Measurements from ENCODE around the gene RAD51B. TPM values are rescaled to one million over a fixed set of nuclear protein-coding genes. Genes with fewer than 3 reads are reported as not detected.
A peak's percentile ranks its signal among the peaks of the same experiment; 100 is the strongest.

The RAD51B gene
- total RNA-seq, 1 experiment from 2014 or later: 14.2 TPM

GRCh38 chr14:68449561-68450181 is 630.1 kb downstream of the RAD51B start:
- H3K4me3 Mint-ChIP-seq: peak overlapping the region; percentile 47
- peaks cover 3% of the 10 kb centered on the region for H3K9me3 Mint-ChIP-seq
- ChIA-PET POLR2A (interaction anchor here (0.6 to 1.6 kb wide), 4 partner anchors 9 to 71 kb away, joined by 3 to 7 read pairs (median 4); no protein-coding TSS in a partner anchor), CTCF (interaction anchor here (0.6 to 1.9 kb wide), 9 partner anchors 9 to 367 kb away, joined by 3 to 9 read pairs (median 4); no protein-coding TSS in a partner anchor)
- peaks cover 46% of the 10 kb centered on the region for H3K4me1 Mint-ChIP-seq
- DNase-seq (ENCODE audit: low spot score): no peak
- TF ChIP-seq E2F4 (CRISPR knock-in tag; IDR thresholded peaks at IDR 0.05; ENCODE audit: borderline replicate concordance, low read depth) (no peak), MLX (CRISPR knock-in tag; IDR thresholded peaks at IDR 0.05) (no peak), ZNF263 (CRISPR knock-in tag; IDR thresholded peaks at IDR 0.05; ENCODE audit: low read depth) (no peak), SMAD3 (CRISPR knock-in tag; IDR thresholded peaks at IDR 0.05; ENCODE audit: borderline replicate concordance) (no peak), ZBTB21 (CRISPR knock-in tag; IDR thresholded peaks at IDR 0.05; ENCODE audit: borderline replicate concordance) (no peak), OVOL2 (CRISPR knock-in tag; IDR thresholded peaks at IDR 0.05; ENCODE audit: borderline replicate concordance) (no peak), PRDM15 (CRISPR knock-in tag; IDR thresholded peaks at IDR 0.05) (no peak), SOX15 (CRISPR knock-in tag; IDR thresholded peaks at IDR 0.05) (no peak), GRHL2 (CRISPR knock-in tag; IDR thresholded peaks at IDR 0.05; ENCODE audit: insufficient replicate concordance, severe bottlenecking) (no peak), ESRRA (CRISPR knock-in tag; IDR thresholded peaks at IDR 0.05; ENCODE audit: borderline replicate concordance) (no peak), ZNF416 (CRISPR knock-in tag; IDR thresholded peaks at IDR 0.05) (no peak), CDX4 (CRISPR knock-in tag; IDR thresholded peaks at IDR 0.05; ENCODE audit: borderline replicate concordance) (no peak), ZNF532 (CRISPR knock-in tag; IDR thresholded peaks at IDR 0.05; ENCODE audit: borderline replicate concordance) (no peak), E2F1 (CRISPR knock-in tag; IDR thresholded peaks at IDR 0.05) (no peak), USF2 (CRISPR knock-in tag; IDR thresholded peaks at IDR 0.05) (no peak), ATF1 (CRISPR knock-in tag; IDR thresholded peaks at IDR 0.05) (no peak), ELF4 (CRISPR knock-in tag; IDR thresholded peaks at IDR 0.05; ENCODE audit: low read depth) (no peak), ZNF121 (CRISPR knock-in tag; IDR thresholded peaks at IDR 0.05) (no peak), ZNF396 (CRISPR knock-in tag; IDR thresholded peaks at IDR 0.05; ENCODE audit: borderline replicate concordance) (no peak)
- ATAC-seq: peak; percentile 92
- H3K36me3 Mint-ChIP-seq: peaks cover 8% of the 10 kb centered on the region
- H3K27me3 Mint-ChIP-seq (ENCODE audit: low read depth): no peaks in the 10 kb centered on the region
- peak overlapping the region; percentile 98 for H3K27ac Mint-ChIP-seq
